SJSA1 (cell line): ENCODE measurements around the gene KLF3. TPM values are rescaled to one million over a fixed set of nuclear protein-coding genes. Genes with fewer than 3 reads are reported as not detected.
"Not testable (repeated sequence)": the region's sequence is repeated elsewhere in the genome, so short reads cannot be mapped to it uniquely, and the experiment has no call there.

Source experiments
- DNase-seq, 2 experiments: peaks; one replicate each; pipeline ENCODE4 v3.0.0-alpha.2; 2015 to 2020; ENCODE audit warnings: low spot score in 2 of 2, low read depth in 1 of 2
- H3K27ac ChIP-seq: fragments of 250-450 bp; sonication (Bioruptor Pico); 2 replicates; pipeline ENCODE4 v1.5.1; 2020; ENCODE audit warnings: mild to moderate bottlenecking, moderate library complexity
- H3K27me3 ChIP-seq: fragments of 250-450 bp; sonication (Bioruptor Pico); replicated peaks from 2 replicates; pipeline ENCODE4 v1.5.1; 2020; ENCODE audit warnings: mild to moderate bottlenecking, moderate library complexity
- H3K36me3 ChIP-seq: fragments of 250-450 bp; sonication (Bioruptor Pico); 2 replicates; pipeline ENCODE4 v1.5.1; 2020; ENCODE audit warnings: mild to moderate bottlenecking
- H3K4me1 ChIP-seq: fragments of 250-450 bp; sonication (Bioruptor Pico); replicated peaks from 2 replicates; pipeline ENCODE4 v1.6.1; 2021; ENCODE audit warnings: mild to moderate bottlenecking
- H3K4me3 ChIP-seq: fragments of 250-450 bp; sonication (Bioruptor Pico); 2 replicates; pipeline ENCODE4 v1.5.1; 2020; ENCODE audit warnings: mild to moderate bottlenecking
- H3K9me3 ChIP-seq: fragments of 250-450 bp; sonication (Bioruptor Pico); replicated peaks from 2 replicates; pipeline ENCODE4 v1.5.1; 2020; ENCODE audit warnings: mild to moderate bottlenecking
- total RNA-seq: library from RNA; depleted of rRNA; stranded (reverse); fragments of >200 nt; shearing (Covaris generic); gene quantifications from 2 replicates; pipeline ENCODE4 v1.2.3, GENCODE V29; 2014; rRNA removed

Gene KLF3
- total RNA-seq = 4.1 and 8.3 TPM in 2 replicates

GRCh38 chr4:38663801-38664705 is at the start of gene KLF3:
KLF3 (plus strand) TSS chr4:38664199; CDS start chr4:38680626, 16,427 bp downstream.
- H3K27ac ChIP-seq = peak within 1 kb of the TSS; percentile 90
- H3K9me3 ChIP-seq = no peaks in the 10 kb centered on the region
- peak; percentile 54 to 85 for DNase-seq
- no peaks in the 10 kb centered on the region for H3K27me3 ChIP-seq
- peaks cover 14% of the 10 kb centered on the region for H3K36me3 ChIP-seq
- H3K4me1 ChIP-seq = peaks cover 13% of the 10 kb centered on the region
- H3K4me3 ChIP-seq = peak within 1 kb of the TSS; percentile 94

GRCh38 chr4:38614231-38614630 is 49.8 kb upstream of the KLF3 start:
- DNase-seq = no peak
- Histone ChIP-seq H3K27ac (no peak overlapping the region), H3K4me3 (no peak overlapping the region), H3K9me3 (no peaks in the 10 kb centered on the region), H3K4me1 (no peaks in the 10 kb centered on the region), H3K27me3 (no peaks in the 10 kb centered on the region), H3K36me3 (no peaks in the 10 kb centered on the region)

GRCh38 chr4:38615847-38616246 is 48.2 kb upstream of the KLF3 start:
- Histone ChIP-seq H3K9me3 (no peaks in the 10 kb centered on the region), H3K27ac (no peak overlapping the region), H3K36me3 (no peaks in the 10 kb centered on the region)

GRCh38 chr4:38618505-38618904 is 45.5 kb upstream of the KLF3 start:
- Histone ChIP-seq H3K9me3 (no peaks in the 10 kb centered on the region), H3K27me3 (no peaks in the 10 kb centered on the region), H3K4me3 (no peak overlapping the region), H3K36me3 (no peaks in the 10 kb centered on the region), H3K27ac (no peak overlapping the region), H3K4me1 (no peaks in the 10 kb centered on the region; the same call in 1 of the 2 replicates)
- no peak for DNase-seq

More at GRCh38 chr4:38615847-38616246, 48.2 kb upstream of the KLF3 start:
- Histone ChIP-seq H3K4me3 (no peak overlapping the region), H3K27me3 (no peaks in the 10 kb centered on the region), H3K4me1 (no peaks in the 10 kb centered on the region; the same call in 1 of the 2 replicates)
- no peak for DNase-seq

- Histone ChIP-seq H3K4me3 (no peak overlapping the region), H3K9me3 (no peaks in the 10 kb centered on the region), H3K27me3 (no peaks in the 10 kb centered on the region), H3K27ac (no peak overlapping the region), H3K4me1 (no peaks in the 10 kb centered on the region; the same call in 1 of the 2 replicates), H3K36me3 (no peaks in the 10 kb centered on the region)
- no peak for DNase-seq
Observed at GRCh38 chr4:38619316-38619715, 44.7 kb upstream of the KLF3 start.

GRCh38 chr4:38620065-38620464 is 43.9 kb upstream of the KLF3 start:
- Histone ChIP-seq H3K9me3 (no peaks in the 10 kb centered on the region), H3K4me3 (no peak overlapping the region), H3K27ac (no peak overlapping the region), H3K27me3 (no peaks in the 10 kb centered on the region), H3K4me1 (no peaks in the 10 kb centered on the region; the same call in 1 of the 2 replicates), H3K36me3 (no peaks in the 10 kb centered on the region)
- no peak for DNase-seq

GRCh38 chr4:38620527-38621027 is 43.4 kb upstream of the KLF3 start:
- H3K4me3 ChIP-seq = no peak overlapping the region
- H3K36me3 ChIP-seq = no peaks in the 10 kb centered on the region
- no peak overlapping the region for H3K27ac ChIP-seq
- H3K9me3 ChIP-seq = no peaks in the 10 kb centered on the region
- H3K27me3 ChIP-seq = no peaks in the 10 kb centered on the region
- DNase-seq = no peak
- H3K4me1 ChIP-seq = no peaks in the 10 kb centered on the region; the same call in 1 of the 2 replicates

GRCh38 chr4:38621028-38621684 is 42.8 kb upstream of the KLF3 start:
- Histone ChIP-seq H3K4me3 (no peak overlapping the region), H3K36me3 (no peaks in the 10 kb centered on the region), H3K9me3 (no peaks in the 10 kb centered on the region), H3K4me1 (no peaks in the 10 kb centered on the region; the same call in 1 of the 2 replicates), H3K27me3 (no peaks in the 10 kb centered on the region), H3K27ac (no peak overlapping the region)
- no peak for DNase-seq

GRCh38 chr4:38621831-38622230 is 42.2 kb upstream of the KLF3 start:
- no peaks in the 10 kb centered on the region for H3K27me3 ChIP-seq
- H3K4me3 ChIP-seq = no peak overlapping the region

GRCh38 chr4:38622340-38622739 is 41.7 kb upstream of the KLF3 start:
- DNase-seq, H3K9me3 ChIP-seq, H3K27me3 ChIP-seq: not testable (repeated sequence)

More at GRCh38 chr4:38621831-38622230, 42.2 kb upstream of the KLF3 start:
- DNase-seq = no peak
- H3K36me3 ChIP-seq = no peaks in the 10 kb centered on the region
- no peaks in the 10 kb centered on the region for H3K9me3 ChIP-seq
- H3K4me1 ChIP-seq = no peaks in the 10 kb centered on the region; the same call in 1 of the 2 replicates
- H3K27ac ChIP-seq = no peak overlapping the region

GRCh38 chr4:38623260-38623659 is 40.7 kb upstream of the KLF3 start:
- Histone ChIP-seq H3K27me3 (no peaks in the 10 kb centered on the region), H3K36me3 (no peaks in the 10 kb centered on the region), H3K4me3 (no peak overlapping the region), H3K4me1 (no peaks in the 10 kb centered on the region; the same call in 1 of the 2 replicates), H3K27ac (no peak overlapping the region), H3K9me3 (no peaks in the 10 kb centered on the region)
- DNase-seq = peak in 1 of 2 experiments; percentile 6

More at GRCh38 chr4:38622340-38622739, 41.7 kb upstream of the KLF3 start:
- not testable (repeated sequence) for H3K36me3 ChIP-seq, H3K4me3 ChIP-seq, H3K27ac ChIP-seq, H3K4me1 ChIP-seq

- no peaks in the 10 kb centered on the region for H3K36me3 ChIP-seq
- H3K4me3 ChIP-seq = no peak overlapping the region
- no peak overlapping the region for H3K27ac ChIP-seq
- no peaks in the 10 kb centered on the region; the same call in 1 of the 2 replicates for H3K4me1 ChIP-seq
- no peaks in the 10 kb centered on the region for H3K9me3 ChIP-seq
- no peaks in the 10 kb centered on the region for H3K27me3 ChIP-seq
- no peak for DNase-seq
Observed at GRCh38 chr4:38624311-38624710, 39.7 kb upstream of the KLF3 start.

- no peak overlapping the region for H3K4me3 ChIP-seq
- no peak for DNase-seq
- H3K27ac ChIP-seq = no peak overlapping the region
- H3K36me3 ChIP-seq = no peaks in the 10 kb centered on the region
- H3K9me3 ChIP-seq = no peaks in the 10 kb centered on the region
- no peaks in the 10 kb centered on the region for H3K27me3 ChIP-seq
- H3K4me1 ChIP-seq = no peaks in the 10 kb centered on the region; the same call in 1 of the 2 replicates
Observed at GRCh38 chr4:38625508-38625907, 38.5 kb upstream of the KLF3 start.
